Trophoblast cell (in vitro differentiated cells and primary cell): Measurements from ENCODE around the gene PDE8A.

Experiments used
- DNase-seq, 2 donors: peaks; one replicate each; pipeline ENCODE4 v3.0.0-alpha.2; 2016
- H2AFZ ChIP-seq: 2 replicates; pipeline ENCODE4 v1.6.1; 2013; ENCODE audit warnings: low read length, moderate library complexity, mild to moderate bottlenecking; ENCODE audit not compliant: insufficient read depth, poor library complexity
- H2AK5ac ChIP-seq: 2 replicates; pipeline ENCODE4 v1.6.1; 2013; ENCODE audit warnings: mild to moderate bottlenecking, low read length
- H2BK120ac ChIP-seq: 2 replicates; pipeline ENCODE4 v1.6.1; 2013; ENCODE audit warnings: low read length, mild to moderate bottlenecking, moderate library complexity; ENCODE audit not compliant: insufficient read depth, poor library complexity
- H2BK12ac ChIP-seq: 2 replicates; pipeline ENCODE4 v1.6.1; 2013; ENCODE audit warnings: mild to moderate bottlenecking, low read length, moderate library complexity
- H2BK5ac ChIP-seq: 2 replicates; pipeline ENCODE4 v1.6.1; 2013; ENCODE audit warnings: low read length, low read depth, moderate library complexity, mild to moderate bottlenecking; ENCODE audit not compliant: poor library complexity
- H3K14ac ChIP-seq: 2 replicates; pipeline ENCODE4 v1.6.1; 2013; ENCODE audit warnings: mild to moderate bottlenecking, low read length
- H3K18ac ChIP-seq: 2 replicates; pipeline ENCODE4 v1.6.1; 2013; ENCODE audit warnings: mild to moderate bottlenecking, low read length
- H3K23ac ChIP-seq: 2 replicates; pipeline ENCODE4 v1.6.1; 2013; ENCODE audit warnings: low read length
- H3K27ac ChIP-seq: 2 replicates; pipeline ENCODE4 v1.5.1; 2013; ENCODE audit warnings: low read depth, mild to moderate bottlenecking, inconsistent platforms, low read length, moderate library complexity
- H3K27me3 ChIP-seq: 2 replicates; pipeline ENCODE4 v1.6.1; 2013; ENCODE audit warnings: inconsistent platforms, mild to moderate bottlenecking, low read length, moderate library complexity; ENCODE audit not compliant: insufficient read depth
- H3K36me3 ChIP-seq, 2 experiments: 1 replicate in 1 of 2; 2 replicates in 1 of 2; pipeline ENCODE4 v1.6.1; 2013; ENCODE audit warnings: low read length in 2 of 2, mild to moderate bottlenecking in 2 of 2, moderate library complexity in 1 of 2; ENCODE audit not compliant: insufficient read depth in 2 of 2, control insufficient read depth in 1 of 2
- H3K4ac ChIP-seq: 2 replicates; pipeline ENCODE4 v1.6.1; 2013; ENCODE audit warnings: low read depth, mild to moderate bottlenecking, low read length, moderate library complexity
- H3K4me1 ChIP-seq, 2 experiments: 1 replicate in 1 of 2; 2 replicates in 1 of 2; pipeline ENCODE4 v1.6.1; 2013; ENCODE audit warnings: low read length in 2 of 2, mild to moderate bottlenecking in 2 of 2, moderate library complexity in 1 of 2; ENCODE audit not compliant: insufficient read depth in 2 of 2, control insufficient read depth in 1 of 2
- H3K4me2 ChIP-seq: 2 replicates; pipeline ENCODE4 v1.6.1; 2013; ENCODE audit warnings: inconsistent platforms, mild to moderate bottlenecking, low read length, moderate library complexity
- H3K4me3 ChIP-seq: 2 replicates; pipeline ENCODE4 v1.5.1; 2013; ENCODE audit warnings: mild to moderate bottlenecking, low read depth, low read length, inconsistent platforms
- H3K79me1 ChIP-seq: one replicate; pipeline ENCODE4 v1.6.1; 2013; ENCODE audit warnings: low read length
- H3K79me2 ChIP-seq: 2 replicates; pipeline ENCODE4 v1.6.1; 2013; ENCODE audit warnings: low read length, mild to moderate bottlenecking; ENCODE audit not compliant: control insufficient read depth, insufficient read depth, poor library complexity
- H3K9ac ChIP-seq: 2 replicates; pipeline ENCODE4 v1.6.1; 2013; ENCODE audit warnings: mild to moderate bottlenecking, low read length
- H3K9me3 ChIP-seq: 2 replicates; pipeline ENCODE4 v1.6.1; 2013; ENCODE audit warnings: low read depth, mild to moderate bottlenecking, control low read depth, inconsistent platforms, low read length; ENCODE audit not compliant: insufficient read depth
- H4K12ac ChIP-seq: 2 replicates; pipeline ENCODE4 v1.6.1; 2013; ENCODE audit warnings: low read depth, mild to moderate bottlenecking, low read length, moderate library complexity
- H4K8ac ChIP-seq: 2 replicates; pipeline ENCODE4 v1.6.1; 2013; ENCODE audit warnings: low read depth, mild to moderate bottlenecking, low read length, moderate library complexity
- H4K91ac ChIP-seq: one replicate; pipeline ENCODE4 v1.6.1; 2013; ENCODE audit warnings: low read depth, mild to moderate bottlenecking, low read length, moderate library complexity
- WGBS: extraction: QIAGEN DNeasy Blood & Tissue Kit; methylation state at CpG from one replicate; pipeline ENCODE4 v1.1.7; 2013; ENCODE audit warnings: missing lambda C conversion rate; ENCODE audit not compliant: insufficient read length, insufficient coverage; ENCODE audit errors: extremely low coverage; 5-methylcytosine and 5-hydroxymethylcytosine counted together

Gene PDE8A

DNA sequence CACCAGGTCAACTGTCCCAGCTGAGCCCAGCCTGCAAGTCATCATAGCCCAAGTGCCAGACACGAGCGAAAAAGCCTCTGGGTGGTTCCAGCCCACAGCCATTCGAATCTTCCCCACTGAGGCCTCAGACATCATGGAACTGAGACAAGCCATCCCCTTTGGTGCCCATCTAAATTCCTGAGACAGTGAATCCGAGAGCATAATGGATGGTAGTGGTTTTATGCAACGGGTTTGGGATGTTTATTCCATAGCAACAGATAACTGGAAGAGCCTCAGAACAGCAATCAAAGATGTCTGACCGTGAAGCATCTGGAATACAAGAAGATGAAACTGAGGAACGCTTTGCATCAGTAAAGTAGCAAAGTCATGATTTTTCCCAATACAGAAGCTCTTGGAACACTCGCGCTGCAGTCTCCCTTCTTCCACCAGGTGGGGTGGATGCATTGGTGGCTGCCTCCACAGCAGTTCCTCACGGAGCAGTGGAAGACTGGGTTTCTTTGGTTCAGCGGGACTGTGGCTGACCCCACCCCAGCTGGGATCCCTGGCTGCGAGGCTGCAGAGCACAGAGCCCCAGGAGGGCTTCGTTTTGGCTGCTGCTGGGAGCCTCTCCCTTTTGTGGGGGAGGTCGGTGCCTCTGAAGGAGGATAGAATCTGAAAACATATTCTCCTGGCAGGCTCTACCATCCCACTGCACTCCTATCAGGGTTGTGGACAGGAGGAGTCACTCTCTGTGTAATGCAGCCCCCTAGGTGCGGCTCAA is 26.4 kb upstream of the PDE8A start:
- peaks cover 1 to 8% of the 10 kb centered on the region in 2 experiments for H3K4me1 ChIP-seq
- no peak overlapping the region for H2BK5ac ChIP-seq
- no peak overlapping the region for H4K8ac ChIP-seq
- H3K14ac ChIP-seq, result no peak overlapping the region
- peak overlapping the region; percentile 24 for H3K4me2 ChIP-seq
- H3K9ac ChIP-seq, result no peak overlapping the region
- no peak overlapping the region for H3K4ac ChIP-seq
- no peak overlapping the region for H3K27ac ChIP-seq
- no CpG with 5 or more reads among the region's 15 CpGs for WGBS
- no peaks in the 10 kb centered on the region for H3K79me2 ChIP-seq
- no peaks in the 10 kb centered on the region for H3K9me3 ChIP-seq
- no peak overlapping the region for H2AFZ ChIP-seq
- H3K36me3 ChIP-seq, result no peaks in the 10 kb centered on the region
- H4K91ac ChIP-seq, result no peak overlapping the region
- no peak overlapping the region for H4K12ac ChIP-seq
- no peaks in the 10 kb centered on the region for H3K79me1 ChIP-seq
- no peak overlapping the region for H3K4me3 ChIP-seq
- H3K18ac ChIP-seq, result no peak overlapping the region
- no peak overlapping the region for H2BK12ac ChIP-seq
- H2BK120ac ChIP-seq, result no peak overlapping the region
- DNase-seq, result peak; percentile 61 to 80
- no peak overlapping the region for H2AK5ac ChIP-seq
- H3K23ac ChIP-seq, result no peak overlapping the region
- H3K27me3 ChIP-seq, result no peaks in the 10 kb centered on the region

DNA sequence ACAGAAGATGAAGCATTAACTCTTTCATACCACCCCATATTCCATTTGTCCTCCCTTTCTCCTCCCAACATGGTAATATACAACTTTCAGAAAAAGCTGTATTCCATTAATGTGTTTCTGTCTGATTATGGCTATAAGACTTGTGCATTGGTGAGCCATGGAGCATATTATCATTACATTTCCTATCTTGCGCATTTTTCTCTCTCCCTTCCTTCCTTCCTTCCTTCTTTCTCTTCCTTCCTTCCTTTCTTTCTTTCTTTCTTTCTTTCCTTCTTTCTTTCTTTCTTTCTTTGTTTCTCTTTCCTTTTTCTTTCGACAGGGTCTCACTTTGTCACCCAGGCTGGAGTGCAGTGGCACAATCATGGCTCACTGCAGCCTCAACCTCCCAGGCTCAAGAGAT is 25.5 kb upstream of the PDE8A start:
- H3K27ac ChIP-seq, result no peak overlapping the region
- H4K12ac ChIP-seq, result no peak overlapping the region
- H4K91ac ChIP-seq, result no peak overlapping the region
- no peaks in the 10 kb centered on the region for H3K79me1 ChIP-seq
- no peaks in the 10 kb centered on the region for H3K36me3 ChIP-seq
- H3K4me2 ChIP-seq, result no peak overlapping the region
- no peaks in the 10 kb centered on the region for H3K79me2 ChIP-seq
- H2AK5ac ChIP-seq, result no peak overlapping the region
- no peak overlapping the region for H2BK5ac ChIP-seq
- H2BK12ac ChIP-seq, result no peak overlapping the region
- no peak overlapping the region for H3K18ac ChIP-seq
- H3K23ac ChIP-seq, result no peak overlapping the region
- DNase-seq, result no peak
- H3K4me3 ChIP-seq, result no peak overlapping the region
- no peaks in the 10 kb centered on the region for H3K9me3 ChIP-seq
- no CpG with 5 or more reads among the region's 2 CpGs for WGBS
- H4K8ac ChIP-seq, result no peak overlapping the region
- H3K4ac ChIP-seq, result no peak overlapping the region
- H2AFZ ChIP-seq, result no peak overlapping the region
- H2BK120ac ChIP-seq, result no peak overlapping the region
- H3K14ac ChIP-seq, result no peak overlapping the region
- H3K4me1 ChIP-seq, result peaks cover 4 to 9% of the 10 kb centered on the region in 2 experiments
- H3K9ac ChIP-seq, result no peak overlapping the region
- H3K27me3 ChIP-seq, result no peaks in the 10 kb centered on the region

DNA sequence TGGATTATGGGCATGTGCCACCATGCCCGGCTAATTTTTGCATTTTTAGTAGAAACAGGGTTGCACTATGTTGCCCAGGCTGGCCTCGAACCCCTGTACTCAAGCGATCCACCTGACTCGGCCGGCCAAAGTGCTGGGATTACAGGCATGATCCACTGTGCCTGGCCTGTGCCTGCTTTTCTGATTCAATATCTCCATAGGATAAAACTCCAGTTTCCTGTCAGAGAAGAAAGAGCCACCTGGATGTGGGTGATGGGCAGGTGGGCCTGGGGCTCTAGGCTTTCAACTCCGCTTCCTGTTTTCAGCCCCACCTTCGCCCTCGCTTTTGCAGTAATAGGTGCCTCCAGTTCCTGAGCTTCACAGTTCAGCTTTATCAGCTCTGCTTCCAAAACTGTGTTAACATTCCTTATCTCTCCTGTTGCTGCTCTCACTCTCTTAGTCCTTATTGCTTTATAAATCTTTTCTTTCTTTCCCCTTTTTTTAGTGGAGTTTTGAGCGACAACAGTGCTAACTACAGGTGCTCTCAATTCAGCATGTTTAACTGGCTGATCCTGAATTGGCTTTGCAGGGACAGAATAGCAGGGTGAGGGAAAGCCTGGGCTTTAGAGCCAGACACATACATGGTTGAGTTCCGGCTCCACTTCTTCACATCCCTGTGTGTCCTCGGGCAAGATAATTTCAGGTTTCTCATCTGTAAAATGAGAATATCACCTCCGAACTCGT is 21.1 kb upstream of the PDE8A start:
- H3K4ac ChIP-seq, result no peak overlapping the region
- no peak overlapping the region for H3K4me3 ChIP-seq
- no peak overlapping the region for H2BK5ac ChIP-seq
- H3K14ac ChIP-seq, result no peak overlapping the region
- H3K9ac ChIP-seq, result no peak overlapping the region
- no peaks in the 10 kb centered on the region for H3K79me1 ChIP-seq
- no peak overlapping the region for H2AFZ ChIP-seq
- no peak overlapping the region for H3K27ac ChIP-seq
- H2BK12ac ChIP-seq, result no peak overlapping the region
- no peaks in the 10 kb centered on the region for H3K27me3 ChIP-seq
- no CpG with 5 or more reads among the region's 13 CpGs for WGBS
- no peak overlapping the region for H2BK120ac ChIP-seq
- no peak overlapping the region for H4K8ac ChIP-seq
- peaks cover 4 to 13% of the 10 kb centered on the region in 2 experiments for H3K4me1 ChIP-seq
- H3K9me3 ChIP-seq, result no peaks in the 10 kb centered on the region
- H4K91ac ChIP-seq, result no peak overlapping the region
- no peak overlapping the region for H3K4me2 ChIP-seq
- H3K36me3 ChIP-seq, result no peaks in the 10 kb centered on the region
- H4K12ac ChIP-seq, result no peak overlapping the region
- no peak overlapping the region for H2AK5ac ChIP-seq
- no peak for DNase-seq
- H3K23ac ChIP-seq, result no peak overlapping the region
- no peak overlapping the region for H3K18ac ChIP-seq
- H3K79me2 ChIP-seq, result no peaks in the 10 kb centered on the region

DNA sequence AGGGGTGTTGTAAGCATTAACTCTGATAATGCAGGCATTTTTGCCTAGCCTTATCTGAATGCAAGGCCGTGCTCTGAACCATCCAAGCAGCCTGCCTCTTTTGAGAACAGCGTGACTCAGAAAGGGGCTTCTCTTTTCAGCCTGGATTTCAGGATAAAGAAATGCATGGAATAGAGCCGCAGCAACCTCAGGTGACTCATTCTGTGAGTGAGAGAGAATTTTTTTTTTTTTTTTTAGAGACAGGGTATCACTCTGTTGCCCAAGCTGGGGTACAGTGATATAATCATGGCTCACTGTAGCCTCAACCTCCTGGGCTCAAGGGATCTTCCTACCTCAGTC is 20.6 kb upstream of the PDE8A start:
- H3K4me3 ChIP-seq, result no peak overlapping the region

More for the DNA sequence above, 20.6 kb upstream of the PDE8A start:
- Histone ChIP-seq H3K27me3 (no peaks in the 10 kb centered on the region), H4K8ac (no peak overlapping the region), H3K14ac (no peak overlapping the region), H3K27ac (no peak overlapping the region), H3K9ac (no peak overlapping the region), H3K4me1 (peaks cover 4 to 12% of the 10 kb centered on the region in 2 experiments), H3K79me2 (no peaks in the 10 kb centered on the region), H2BK12ac (no peak overlapping the region), H3K4ac (no peak overlapping the region), H3K9me3 (no peaks in the 10 kb centered on the region), H2BK5ac (no peak overlapping the region), H3K4me2 (no peak overlapping the region), H3K18ac (no peak overlapping the region), H2BK120ac (no peak overlapping the region), H3K23ac (no peak overlapping the region), H2AK5ac (no peak overlapping the region), H4K12ac (no peak overlapping the region), H4K91ac (no peak overlapping the region), H3K79me1 (no peaks in the 10 kb centered on the region), H2AFZ (no peak overlapping the region), H3K36me3 (no peaks in the 10 kb centered on the region)
- no CpG with 5 or more reads among the region's 3 CpGs for WGBS
- peak; percentile 25 to 46 for DNase-seq
